ENCODE measurements around the gene FOXP1.
"Not testable (repeated sequence)": the region's sequence is repeated elsewhere in the genome, so short reads cannot be mapped to it uniquely, and the experiment has no call there.

The FOXP1 gene

DNA sequence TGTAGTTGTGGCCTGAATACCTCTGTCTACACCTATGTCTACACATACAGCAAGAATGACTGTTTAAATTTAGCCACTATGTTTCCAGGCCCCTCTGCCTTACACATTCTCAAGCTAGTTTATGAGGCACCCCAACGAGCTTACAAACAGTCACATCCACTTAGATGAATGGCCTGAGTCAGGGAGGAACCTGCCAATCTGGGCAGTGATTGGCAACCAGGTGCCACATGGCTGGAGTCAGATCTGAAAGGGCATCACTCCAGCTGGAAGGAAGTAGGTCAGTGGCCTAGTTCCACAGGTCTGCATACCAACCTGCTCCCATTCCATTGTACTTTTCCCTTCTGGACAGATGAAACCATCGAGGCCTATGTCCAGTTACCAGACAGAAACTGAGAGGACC is 136.3 kb downstream of the FOXP1 start:
- peak in 1 of 14 donors; percentile 79 for DNase-seq

DNA sequence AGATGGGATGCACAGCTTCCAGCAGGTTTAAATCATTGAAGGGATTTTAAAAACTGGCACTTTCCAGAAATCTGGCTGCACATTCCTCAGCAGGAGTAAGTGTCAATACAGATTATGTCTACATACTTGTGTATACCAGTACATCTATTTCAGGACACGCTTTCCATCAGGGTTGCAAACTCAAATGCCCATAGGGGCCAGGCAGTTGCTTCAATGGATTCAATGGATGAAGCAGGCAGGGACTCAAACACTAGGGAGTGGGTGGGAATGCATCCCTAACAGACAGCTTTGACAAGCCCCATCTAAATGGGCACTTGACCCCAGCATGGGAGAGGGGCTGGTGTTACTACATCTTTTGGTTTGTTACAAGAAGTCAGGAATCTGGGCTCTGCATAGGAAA is 136.8 kb downstream of the FOXP1 start:
- DNase-seq, result no peak

DNA sequence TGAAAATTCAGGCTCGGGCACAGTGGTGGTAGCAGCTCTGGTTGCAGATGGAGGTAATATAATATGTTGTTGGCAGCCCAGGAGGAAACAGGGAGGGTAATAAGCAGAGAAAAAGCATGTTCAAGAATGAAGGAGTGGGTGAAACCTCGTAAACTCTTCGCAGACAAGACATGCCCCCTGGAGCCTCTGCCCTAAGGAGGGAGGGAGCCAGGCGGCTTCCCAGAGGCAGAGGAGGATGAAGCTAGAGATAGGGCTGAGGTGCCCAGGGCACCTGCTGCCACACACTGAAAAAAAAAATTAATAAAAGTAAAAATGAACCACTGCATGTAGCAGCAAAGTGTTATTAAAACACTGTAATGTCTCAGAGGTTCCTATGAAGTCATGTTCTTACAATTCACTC is 137.3 kb downstream of the FOXP1 start:
- DNase-seq, result no peak

DNA sequence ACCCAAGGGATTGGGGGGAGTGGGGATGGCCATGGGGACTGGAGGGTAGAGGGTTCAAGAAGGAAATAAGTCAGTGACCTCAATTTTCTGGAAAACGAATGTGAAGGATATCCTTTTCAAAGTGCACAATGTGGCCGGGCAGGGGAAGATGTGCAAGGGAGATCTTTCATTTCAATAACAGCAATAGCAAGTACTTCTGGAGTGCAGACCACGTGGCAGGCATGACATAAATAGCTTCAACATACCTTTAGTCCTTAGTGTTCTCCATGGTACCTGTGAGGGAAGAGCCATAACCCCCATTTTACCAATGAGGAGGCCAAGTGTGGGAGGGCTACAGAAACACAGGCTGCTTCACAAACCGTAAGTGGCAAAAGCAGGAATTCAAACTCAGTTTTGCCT is 138.7 kb downstream of the FOXP1 start:
- DNase-seq, result no peak

DNA sequence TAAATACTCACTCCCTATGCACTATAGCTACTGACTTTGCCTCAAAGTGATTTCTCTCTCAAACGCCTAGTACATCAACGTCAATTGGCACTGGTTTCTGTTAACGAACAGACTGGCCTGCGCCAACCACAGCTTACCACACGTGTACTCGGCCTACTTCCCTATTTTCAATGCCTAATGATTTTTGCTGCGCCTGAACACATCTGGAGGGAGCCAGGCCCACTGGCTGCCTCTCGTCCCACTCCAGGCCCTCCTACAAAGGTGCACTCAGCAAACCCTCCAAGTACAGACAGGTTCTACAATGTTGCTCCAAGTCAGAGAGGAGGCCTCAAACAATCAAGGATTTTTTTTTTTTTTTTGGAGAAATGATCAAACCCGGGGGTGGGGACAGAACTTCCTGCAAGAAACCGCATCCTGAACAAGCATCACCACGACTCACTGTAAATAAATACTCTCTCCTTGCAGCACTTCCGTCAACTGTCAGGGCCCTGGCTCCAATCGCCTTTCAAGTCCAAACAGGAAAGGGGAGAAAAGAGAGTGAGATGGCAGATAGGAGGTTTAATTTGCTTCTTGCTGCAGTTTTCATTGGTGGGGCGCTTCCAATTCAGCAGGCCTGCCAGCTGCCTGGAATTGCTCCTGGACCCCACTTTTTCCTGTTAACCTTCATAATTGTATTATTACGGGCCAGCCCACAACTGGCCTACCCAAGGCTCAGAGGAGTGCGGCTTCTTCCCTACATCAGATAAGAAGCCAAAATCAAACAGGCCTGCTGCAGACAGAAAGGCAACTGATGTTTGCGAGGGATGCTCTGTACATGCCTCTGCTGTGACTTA is 139.3 kb downstream of the FOXP1 start:
- DNase-seq, result peak in 7 of 14 donors; percentile 29 to 57 (median 48)

DNA sequence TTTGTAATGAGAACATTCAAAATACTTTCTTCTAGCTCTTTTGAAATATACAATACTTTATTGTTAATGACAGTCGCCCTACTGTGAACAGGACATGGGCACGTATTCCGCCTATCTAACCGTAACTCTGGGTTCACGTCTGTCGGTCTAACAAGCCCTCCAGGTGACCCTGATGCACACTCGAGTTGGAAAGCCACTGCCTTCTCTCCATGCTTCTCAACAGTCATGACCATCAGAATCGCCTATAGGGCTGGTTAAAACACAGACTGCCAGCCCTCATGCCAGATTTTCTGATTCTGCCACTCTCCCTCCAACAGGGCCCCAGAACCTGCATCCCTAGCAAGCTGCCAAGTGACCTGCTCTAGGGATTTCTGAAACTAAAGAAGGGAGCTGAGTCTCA is 140.2 kb downstream of the FOXP1 start:
- no peak for DNase-seq

DNA sequence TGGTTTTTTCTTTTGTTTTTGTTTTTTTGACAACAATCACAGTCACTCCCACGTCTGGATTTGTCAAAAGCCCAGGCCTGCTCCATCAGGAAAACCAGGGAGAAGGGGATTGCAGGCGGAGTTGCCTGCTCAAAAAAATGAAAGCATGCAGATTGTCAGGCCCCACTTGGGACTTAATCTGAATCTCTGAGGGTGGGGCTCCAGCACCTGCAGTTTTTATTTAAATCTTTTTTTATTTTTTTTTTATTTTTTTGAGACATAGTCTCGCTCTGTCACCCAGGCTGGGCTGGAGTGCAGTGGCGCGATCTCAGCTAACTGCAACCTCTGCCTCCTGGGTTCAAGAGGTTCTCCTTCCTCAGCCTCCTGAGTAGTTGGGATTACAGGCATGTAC is 140.9 kb downstream of the FOXP1 start:
- no peak for DNase-seq

DNA sequence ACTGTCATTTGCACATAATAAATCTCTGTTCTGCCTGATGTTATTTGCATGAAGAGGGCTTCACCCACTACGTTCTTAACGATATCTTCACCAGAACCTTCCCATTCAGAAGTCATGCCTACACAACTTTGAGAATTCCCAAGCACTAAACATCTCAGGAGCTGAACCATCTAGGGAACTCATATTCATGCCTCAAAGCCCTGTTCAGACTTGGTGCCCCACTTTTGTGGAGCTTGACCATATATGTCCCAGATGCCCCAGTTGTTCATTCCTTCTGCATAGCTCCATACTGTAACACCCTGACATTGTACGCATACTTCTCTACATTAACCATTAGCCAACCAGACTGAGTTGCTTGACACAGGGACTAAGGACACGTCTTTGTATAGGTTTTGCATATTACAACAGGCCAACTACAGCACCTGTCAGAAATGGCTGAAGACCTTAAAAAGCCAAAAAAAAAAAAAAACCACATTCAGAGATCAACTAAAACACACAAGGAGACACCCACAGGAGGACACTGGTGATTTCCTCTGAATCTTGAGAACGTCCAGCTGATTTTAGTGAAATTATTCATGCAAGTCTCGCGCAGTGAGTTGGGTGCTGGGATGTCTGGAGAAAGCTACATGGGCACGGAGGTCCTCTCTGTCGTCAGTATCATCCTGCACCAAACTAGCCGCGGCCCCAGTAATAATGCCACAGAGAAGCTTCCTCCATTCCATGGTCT is 141.4 kb downstream of the FOXP1 start:
- DNase-seq, result no peak

DNA sequence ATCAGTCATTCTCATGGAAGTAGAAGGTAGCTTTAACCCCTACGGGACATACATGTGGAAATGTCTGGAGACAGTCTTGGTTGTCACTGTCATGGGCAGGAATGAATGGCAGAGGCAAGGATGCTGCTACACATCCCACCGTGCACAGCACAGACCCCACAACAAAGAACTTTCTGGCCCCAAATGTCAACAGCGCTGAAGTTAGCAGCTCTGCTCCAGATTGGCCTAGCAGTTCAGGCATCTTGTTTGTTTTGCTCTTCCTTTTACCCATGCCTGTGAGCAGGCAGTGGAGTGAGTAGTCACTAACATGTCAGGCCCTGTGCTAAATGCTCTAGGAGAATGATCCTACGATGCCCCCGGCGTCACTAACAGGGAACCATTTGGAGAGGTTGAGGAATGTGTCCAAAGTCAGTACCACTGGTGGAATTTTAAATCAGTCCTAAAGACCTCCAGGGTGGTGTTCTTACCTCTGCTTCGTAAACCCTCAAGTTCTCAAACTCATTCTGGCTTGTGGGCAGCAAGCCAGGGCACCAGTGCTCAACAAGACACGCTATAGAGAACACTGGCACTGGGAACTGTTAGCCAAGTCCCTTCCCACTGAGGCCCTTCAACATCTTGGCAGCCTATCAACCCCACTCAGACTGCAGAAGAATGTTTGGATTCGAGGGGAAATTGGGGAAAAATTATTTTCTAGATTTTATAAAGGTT is 142.2 kb downstream of the FOXP1 start:
- peak in 2 of 14 donors; percentile 8 to 11 for DNase-seq

DNA sequence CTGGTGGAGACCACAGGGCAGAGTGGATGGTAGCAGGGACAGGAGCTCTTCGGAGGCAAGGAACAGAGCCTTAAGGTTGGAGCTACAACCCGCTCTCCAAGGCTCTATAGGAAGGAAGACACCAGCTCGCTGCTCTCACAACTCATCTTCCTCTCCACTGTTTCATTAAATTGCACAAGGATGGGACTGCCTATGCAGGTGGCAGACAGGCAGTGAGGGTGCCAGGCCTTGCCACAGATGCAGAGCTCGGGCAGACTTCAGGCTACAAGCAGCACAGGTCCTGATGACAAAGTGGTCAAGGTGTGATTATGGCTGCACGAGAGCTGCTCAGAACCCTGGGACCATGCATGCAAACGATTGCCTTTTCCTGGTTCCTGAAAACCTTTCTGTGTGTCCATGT is 144.6 kb downstream of the FOXP1 start:
- no peak for DNase-seq

DNA sequence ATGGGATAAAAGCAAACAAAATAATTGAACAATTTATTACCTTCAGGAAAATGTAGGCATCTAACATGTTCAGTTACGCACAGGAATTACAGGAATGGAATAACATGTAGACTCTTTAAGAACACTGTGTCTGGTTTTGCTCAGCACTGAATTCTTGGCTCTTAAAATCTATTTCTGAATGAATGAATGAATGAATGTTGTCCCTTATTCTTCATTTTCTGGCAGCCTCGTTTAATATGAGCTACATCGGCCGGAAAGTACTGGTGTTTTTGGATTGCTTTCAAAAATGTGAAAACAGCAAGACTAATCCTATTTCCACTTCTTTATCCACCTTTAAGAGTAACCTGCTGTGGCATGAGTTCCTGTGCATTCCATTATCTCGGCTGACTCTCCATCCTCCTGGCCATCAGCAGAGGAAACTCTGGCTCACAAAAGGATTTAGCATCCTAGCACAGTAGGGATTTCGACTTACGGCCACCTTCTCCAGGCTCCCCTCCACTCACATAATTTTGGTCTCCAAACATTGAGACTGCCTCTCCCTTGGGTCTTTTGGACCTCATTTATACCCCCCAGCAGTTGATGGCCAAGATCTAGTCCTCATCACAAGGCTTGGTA is 145.3 kb downstream of the FOXP1 start:
- DNase-seq, result no peak

DNA sequence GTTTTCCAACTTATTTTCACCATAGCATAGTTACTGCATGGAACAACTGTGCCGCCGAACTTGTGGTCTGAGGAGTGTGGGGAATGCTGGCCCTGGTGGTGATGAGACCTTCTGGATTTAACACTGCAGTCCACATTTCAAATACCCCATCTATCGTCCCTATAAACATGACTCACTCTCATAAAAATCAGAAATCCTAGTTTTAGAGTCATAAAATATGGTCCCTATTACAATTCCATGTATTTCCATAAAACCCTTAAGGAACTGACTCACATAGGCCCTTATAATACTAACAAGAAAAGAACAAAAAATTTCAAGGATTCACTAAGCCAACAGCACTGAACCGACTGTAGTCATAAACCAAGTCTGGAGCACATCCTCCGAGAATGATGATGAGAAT is 147.2 kb downstream of the FOXP1 start:
- DNase-seq, result no peak

DNA sequence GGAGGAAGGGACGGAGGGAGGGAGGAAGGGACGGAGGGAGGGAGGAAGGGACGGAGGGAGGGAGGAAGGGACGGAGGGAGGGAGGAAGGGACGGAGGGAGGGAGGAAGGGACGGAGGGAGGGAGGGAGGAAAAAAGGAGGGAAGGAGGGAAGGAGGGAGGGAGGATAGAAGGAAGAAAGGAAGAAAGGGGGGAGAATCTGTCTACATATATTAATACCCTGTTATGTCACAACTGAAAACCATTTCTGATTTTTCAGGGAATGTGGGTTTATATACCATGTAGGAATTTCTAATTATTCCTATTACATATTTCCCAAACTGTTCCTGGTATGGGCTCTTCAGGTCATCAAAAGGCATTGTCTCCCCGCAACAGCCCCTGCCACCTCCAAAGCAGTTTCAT is 147.7 kb downstream of the FOXP1 start:
- not testable (repeated sequence) for DNase-seq

DNA sequence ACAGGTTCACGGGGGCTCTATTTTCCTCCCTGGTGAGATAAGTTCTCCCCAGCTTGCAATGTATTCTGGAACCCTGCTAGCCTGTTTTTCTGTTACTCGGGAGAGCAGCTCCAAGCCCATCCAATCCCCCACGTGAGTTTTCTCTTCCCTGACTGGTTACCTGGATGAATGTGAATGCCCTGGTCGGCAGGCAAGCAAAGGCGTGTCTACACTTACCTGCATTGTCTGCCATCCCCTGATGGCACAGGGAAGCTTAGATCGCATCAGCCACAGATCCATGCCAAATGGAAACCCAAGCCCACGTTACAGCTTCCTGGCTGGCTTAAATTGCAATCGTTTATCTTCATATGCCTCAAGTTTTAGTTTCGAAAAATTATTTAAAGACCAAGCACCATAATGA is 149.9 kb downstream of the FOXP1 start:
- no peak for DNase-seq

DNA sequence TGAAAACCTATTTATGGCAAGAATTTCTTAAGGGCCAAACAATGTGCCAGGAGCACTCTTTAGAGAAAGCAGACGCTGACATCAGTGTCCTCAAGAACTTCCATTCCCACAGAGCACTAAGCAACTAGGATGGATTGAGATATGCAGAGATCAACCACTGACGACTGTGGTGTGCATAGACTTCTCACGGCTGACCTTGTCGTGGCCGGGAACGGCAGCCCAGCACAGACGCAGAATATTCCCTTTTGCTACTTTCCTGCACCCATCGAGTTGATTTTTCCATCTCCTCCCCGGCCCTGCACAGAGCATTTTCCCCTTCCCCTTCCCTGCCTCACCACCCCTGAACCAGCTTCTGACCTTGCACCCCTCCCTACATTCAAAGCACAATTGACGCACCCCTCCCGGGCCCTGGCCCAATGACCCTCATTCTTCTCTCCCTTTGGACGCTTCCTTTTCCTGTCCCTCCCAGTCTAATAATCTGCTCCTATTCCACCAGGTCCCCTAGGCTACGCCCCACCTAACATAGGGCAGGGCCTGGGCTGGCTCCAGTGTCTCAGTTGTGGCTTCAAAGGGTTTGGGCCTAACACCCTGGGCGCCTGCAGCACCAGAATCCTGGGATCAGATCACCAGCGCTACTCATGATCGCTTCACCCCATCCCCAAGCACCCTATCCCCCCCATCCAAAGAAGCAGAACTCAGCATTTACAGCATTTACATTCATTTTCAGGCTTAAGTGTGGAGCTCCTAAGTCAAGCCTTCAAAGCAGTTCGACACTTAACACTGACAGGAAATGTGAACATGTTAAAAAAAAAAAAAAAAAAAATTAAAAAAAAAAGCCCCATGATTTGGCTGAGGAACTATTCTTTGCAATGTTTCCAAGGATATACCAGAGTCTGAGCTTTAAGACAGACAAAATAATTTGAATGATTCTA is 151.2 kb downstream of the FOXP1 start:
- no peak for DNase-seq

DNA sequence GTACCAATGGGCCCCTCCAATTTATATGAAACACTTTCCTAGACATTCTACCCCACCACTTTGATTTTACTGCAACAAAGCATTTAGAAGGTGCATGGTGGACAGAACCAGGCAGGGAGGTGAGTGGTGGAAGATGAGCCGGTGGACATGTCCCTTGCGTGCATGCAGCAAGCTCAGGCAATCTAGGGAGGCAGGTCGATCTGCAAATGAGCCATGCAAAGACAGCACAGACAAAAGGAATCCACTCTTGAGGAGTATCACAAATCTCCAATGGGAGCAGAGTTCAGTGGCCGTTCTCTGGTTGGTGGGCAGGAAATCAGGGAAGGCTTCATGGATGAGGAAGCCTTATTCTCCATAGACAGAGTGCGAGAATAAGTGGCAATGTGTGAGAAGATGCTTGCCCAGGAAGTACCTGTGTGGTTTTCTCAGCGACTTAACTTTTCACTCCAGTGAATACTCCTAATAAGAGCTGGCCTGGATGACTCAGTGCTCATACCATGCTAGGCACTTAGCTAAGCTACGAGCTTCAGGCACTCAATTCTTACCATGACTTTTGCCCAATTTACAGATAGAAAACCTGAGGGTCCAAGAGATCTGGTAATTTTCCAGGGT is 152.5 kb downstream of the FOXP1 start:
- DNase-seq, result no peak

DNA sequence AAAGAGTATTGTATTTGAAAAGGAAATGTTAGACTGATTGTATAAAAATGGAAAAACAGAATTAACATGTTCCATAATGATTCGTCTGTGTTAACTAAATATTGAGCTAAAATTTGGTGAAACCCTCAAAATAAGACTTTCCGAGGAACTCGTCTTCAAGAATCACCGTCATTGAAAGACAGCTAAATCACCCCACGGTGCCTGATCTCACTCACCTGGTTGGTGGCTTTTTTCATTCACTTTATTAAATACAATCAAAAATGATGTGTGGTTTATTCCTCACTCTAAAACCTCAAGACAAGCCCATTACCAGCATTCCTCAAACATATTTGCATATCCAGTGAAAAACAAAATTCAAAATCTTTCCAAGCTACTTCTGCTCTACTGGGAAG is 153.9 kb downstream of the FOXP1 start:
- no peak for DNase-seq

DNA sequence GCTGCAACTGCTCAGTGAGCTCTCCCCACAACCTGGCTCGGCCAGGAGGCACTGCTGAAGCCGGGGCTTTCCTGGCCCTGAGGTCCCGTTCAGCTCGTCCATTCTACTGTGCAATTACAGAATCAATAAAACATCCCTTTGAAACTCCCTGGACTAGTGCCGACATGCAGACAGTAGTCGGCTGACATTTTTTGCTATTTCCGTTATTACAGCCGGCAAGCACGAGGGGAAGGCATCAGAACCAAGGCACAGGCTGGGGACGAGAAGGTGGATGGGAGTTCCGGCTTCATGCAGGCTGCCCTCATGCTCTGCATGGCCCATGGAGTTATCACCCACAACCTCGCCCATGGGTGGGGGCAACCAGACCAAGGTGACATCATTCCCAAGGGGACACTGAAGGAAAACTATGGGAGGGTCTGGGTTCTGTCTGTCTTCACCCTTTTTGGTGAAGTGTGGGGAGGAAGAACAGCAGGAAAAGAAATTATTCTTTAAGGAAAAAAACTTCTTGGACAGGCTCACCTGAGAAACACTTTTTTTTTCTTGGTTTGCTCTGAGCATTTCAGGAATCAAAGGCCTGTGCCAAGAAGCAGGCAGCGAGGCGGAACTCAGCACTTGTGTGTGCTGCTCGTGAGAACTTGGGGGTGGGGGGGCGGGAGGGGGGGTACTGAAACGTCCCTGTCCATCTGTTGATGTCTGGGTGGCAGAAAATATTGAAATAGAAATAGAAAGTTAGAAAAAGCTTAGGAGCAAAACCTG is 154.5 kb downstream of the FOXP1 start:
- no peak for DNase-seq

DNA sequence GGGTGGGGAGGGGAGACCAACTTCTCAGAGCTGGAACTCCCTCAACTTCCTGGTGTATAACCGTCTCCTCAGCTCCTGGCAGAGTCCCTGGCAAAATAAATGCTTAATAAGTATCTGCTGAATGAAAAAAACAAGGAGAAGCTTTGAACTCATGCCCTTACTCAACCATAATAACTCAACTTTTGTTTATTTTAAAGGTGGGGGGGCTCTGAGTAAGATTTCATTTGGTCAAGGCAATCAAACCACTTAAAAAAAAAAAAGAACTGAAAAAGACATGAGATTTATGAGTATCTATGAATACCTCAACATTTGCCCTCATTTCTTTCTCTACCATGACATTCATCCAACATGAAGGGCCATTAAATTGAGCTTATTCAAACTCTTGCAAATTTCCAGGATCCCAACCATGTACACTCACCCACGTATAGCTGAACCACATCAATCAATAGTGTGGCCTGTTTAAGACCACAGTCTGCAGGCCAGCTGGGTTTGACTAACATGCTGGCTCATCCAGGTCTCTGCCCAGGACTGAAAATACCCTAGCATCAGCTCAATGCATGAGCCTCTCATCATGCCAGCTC is 157.9 kb downstream of the FOXP1 start:
- DNase-seq, result no peak
